H1 (cell line): ENCODE results near the gene MYLK. TPM values are rescaled to one million over a fixed set of nuclear protein-coding genes. Genes with fewer than 3 reads are reported as not detected.

Experiments used
- CTCF ChIA-PET: fragments of 300-600 bp; sonication (Branson Sonifier 250); formaldehyde crosslinking; loops from one replicate; lab custom pipeline; 2021; ENCODE audit not compliant: partially characterized antibody; lab: Charles Lee
- POLR2A ChIA-PET: fragments of 300-600 bp; sonication (Branson Sonifier 250); formaldehyde crosslinking; loops from one replicate; lab custom pipeline; 2021; ENCODE audit warnings: inconsistent platforms; ENCODE audit not compliant: partially characterized antibody; lab: Charles Lee
- DNase-seq, 2 experiments: peaks; one replicate each; pipeline versions ENCODE4 v3.0.0 to v3.0.0-alpha.2; 2010 to 2022; ENCODE audit warnings: low spot score in 2 of 2, low read depth in 1 of 2, mixed read lengths in 1 of 2
- FAIRE-seq: peaks from 2 replicates; lab custom pipeline; 2011; peaks lifted over from hg19 to GRCh38; lab: Jason Lieb, UNC
- H2AFZ ChIP-seq: 2 replicates; pipeline ENCODE4 v1.8.1; 2012; ENCODE audit warnings: low read length, inconsistent platforms
- H2AK5ac ChIP-seq: 2 replicates; pipeline ENCODE4 v1.6.1; 2013; ENCODE audit warnings: low read depth, low read length
- H2BK120ac ChIP-seq: replicated peaks from 2 replicates; pipeline ENCODE3; 2013; ENCODE audit warnings: low read depth, low read length, inconsistent platforms
- H2BK12ac ChIP-seq: 2 replicates; pipeline ENCODE4 v1.6.1; 2013; ENCODE audit warnings: low read depth, low read length
- H2BK15ac ChIP-seq: 2 replicates; pipeline ENCODE4 v1.6.1; 2013; ENCODE audit warnings: low read length
- H2BK20ac ChIP-seq: 2 replicates; pipeline ENCODE4 v1.6.1; 2013; ENCODE audit warnings: low read length
- H2BK5ac ChIP-seq: 2 replicates; pipeline ENCODE4 v1.6.1; 2013; ENCODE audit warnings: low read depth, low read length
- H3K14ac ChIP-seq: 2 replicates; pipeline ENCODE4 v1.6.1; 2013; ENCODE audit warnings: inconsistent platforms; ENCODE audit not compliant: insufficient read length
- H3K18ac ChIP-seq: 2 replicates; pipeline ENCODE4 v1.6.1; 2013; ENCODE audit warnings: low read length; ENCODE audit errors: extremely low read depth
- H3K23ac ChIP-seq: 2 replicates; pipeline ENCODE4 v1.6.1; 2013; ENCODE audit warnings: inconsistent platforms; ENCODE audit not compliant: insufficient read length
- H3K23me2 ChIP-seq: 2 replicates; pipeline ENCODE4 v1.6.1; 2013; ENCODE audit warnings: low read depth, low read length
- H3K27ac ChIP-seq: 2 replicates; pipeline ENCODE4 v1.6.1; 2011; ENCODE audit warnings: low read depth, low read length, inconsistent platforms
- H3K27me3 ChIP-seq, 4 experiments: replicated peaks in 1 of 4; 1 replicate in 1 of 4; 2 replicates in 3 of 4; pipeline versions ENCODE4 v1.6.1 to v1.8.1; 2011 to 2013; ENCODE audit warnings: low read length in 3 of 4, mild to moderate bottlenecking in 3 of 4, inconsistent platforms in 2 of 4, mixed read lengths in 2 of 4, moderate library complexity in 1 of 4; ENCODE audit not compliant: control insufficient read depth in 3 of 4, insufficient read depth in 3 of 4; ENCODE audit errors: extremely low read depth in 1 of 4
- H3K36me3 ChIP-seq, 4 experiments: 2 replicates each; pipeline versions ENCODE4 v1.6.1 to v1.8.1; 2011 to 2013; ENCODE audit warnings: mild to moderate bottlenecking in 4 of 4, low read length in 3 of 4, moderate library complexity in 2 of 4, control low read depth in 1 of 4, inconsistent platforms in 1 of 4; ENCODE audit not compliant: insufficient read depth in 4 of 4, control insufficient read depth in 2 of 4
- H3K4ac ChIP-seq: replicated peaks from 2 replicates; pipeline ENCODE3; 2013; ENCODE audit warnings: low read length, low read depth, mixed read lengths, inconsistent platforms; ENCODE audit not compliant: insufficient read length
- H3K4me1 ChIP-seq, 4 experiments: replicated peaks in 1 of 4; 1 replicate in 1 of 4; 2 replicates in 3 of 4; pipeline versions ENCODE4 v1.6.1 to v1.8.1; 2011 to 2013; ENCODE audit warnings: low read length in 3 of 4, inconsistent platforms in 2 of 4, mixed read lengths in 1 of 4; ENCODE audit not compliant: insufficient read depth in 4 of 4, control insufficient read depth in 3 of 4
- H3K4me2 ChIP-seq, 2 experiments: 2 replicates each; pipeline versions ENCODE4 v1.6.1 to v1.8.1; 2011 to 2013; ENCODE audit warnings: low read depth in 2 of 2, low read length in 2 of 2, control low read depth in 1 of 2, inconsistent platforms in 1 of 2, mild to moderate bottlenecking in 1 of 2; ENCODE audit not compliant: insufficient read depth in 1 of 2
- H3K4me3 ChIP-seq, 4 experiments: fragments of 200-600, 300-600 bp in 1 of 4; sonication (generic), shearing (Covaris generic), sonication (Bioruptor Twin) in 1 of 4; 2 replicates each; pipeline versions ENCODE4 v1.5.1 to v1.8.1; 2011 to 2016; ENCODE audit warnings: low read length in 4 of 4, low read depth in 3 of 4, control low read depth in 2 of 4, inconsistent platforms in 2 of 4, mild to moderate bottlenecking in 2 of 4, mixed read lengths in 1 of 4, moderate library complexity in 1 of 4; ENCODE audit not compliant: insufficient read depth in 2 of 4; ENCODE audit errors: extremely low read depth in 1 of 4
- H3K56ac ChIP-seq: replicated peaks from 2 replicates; pipeline ENCODE3; 2013; ENCODE audit warnings: low read depth, mild to moderate bottlenecking, mixed read lengths, low read length, inconsistent platforms; ENCODE audit not compliant: insufficient read length
- H3K79me1 ChIP-seq: 2 replicates; pipeline ENCODE4 v1.6.1; 2013; ENCODE audit warnings: low read depth, low read length, control low read depth
- H3K79me2 ChIP-seq, 2 experiments: 2 replicates each; pipeline versions ENCODE4 v1.6.1 to v1.8.1; 2012 to 2013; ENCODE audit warnings: low read length in 2 of 2, mild to moderate bottlenecking in 2 of 2, inconsistent platforms in 1 of 2; ENCODE audit not compliant: insufficient read depth in 2 of 2, control insufficient read depth in 1 of 2
- H3K9ac ChIP-seq, 4 experiments: replicated peaks in 1 of 4; 1 replicate in 1 of 4; 2 replicates in 3 of 4; pipeline versions ENCODE4 v1.6.1 to v1.8.1; 2011 to 2013; ENCODE audit warnings: low read depth in 3 of 4, low read length in 3 of 4, control low read depth in 2 of 4, mild to moderate bottlenecking in 2 of 4, moderate library complexity in 2 of 4, inconsistent platforms in 1 of 4; ENCODE audit errors: extremely low read depth in 1 of 4
- H3K9me3 ChIP-seq, 2 experiments: 2 replicates each; pipeline versions ENCODE4 v1.6.1 to v1.8.1; 2012 to 2013; ENCODE audit warnings: mild to moderate bottlenecking in 2 of 2, moderate library complexity in 2 of 2, control low read depth in 1 of 2, inconsistent platforms in 1 of 2, low read depth in 1 of 2, low read length in 1 of 2, mixed read lengths in 1 of 2; ENCODE audit not compliant: insufficient read depth in 2 of 2
- H4K20me1 ChIP-seq, 2 experiments: replicated peaks in 1 of 2; 2 replicates each; pipeline versions ENCODE3 to v1.8.1; 2011 to 2013; ENCODE audit warnings: inconsistent platforms in 2 of 2, low read length in 2 of 2, mild to moderate bottlenecking in 1 of 2; ENCODE audit not compliant: insufficient read depth in 2 of 2, control insufficient read depth in 1 of 2
- H4K5ac ChIP-seq: 2 replicates; pipeline ENCODE4 v1.6.1; 2013; ENCODE audit warnings: low read length, low read depth, mixed read lengths, inconsistent platforms; ENCODE audit not compliant: insufficient read length
- H4K8ac ChIP-seq: 2 replicates; pipeline ENCODE4 v1.8.0; 2013; ENCODE audit warnings: mild to moderate bottlenecking, moderate library complexity, low read length, inconsistent platforms; ENCODE audit not compliant: insufficient read depth; ENCODE audit errors: extremely low read depth
- H4K91ac ChIP-seq: replicated peaks from 2 replicates; pipeline ENCODE3; 2013; ENCODE audit warnings: low read length, mixed read lengths, inconsistent platforms; ENCODE audit not compliant: insufficient read length
- CTCF ChIP-seq, 3 experiments: IDR thresholded peaks; 1 replicate in 2 of 3; 2 replicates in 1 of 3; pipeline versions ENCODE4 v1.5.1 to v1.6.1; 2011; ENCODE audit warnings: low read length in 3 of 3, mild to moderate bottlenecking in 3 of 3, inconsistent platforms in 2 of 3, low read depth in 1 of 3, moderate library complexity in 1 of 3; ENCODE audit not compliant: insufficient read depth in 1 of 3; ENCODE audit errors: control extremely low read depth in 1 of 3
- KDM5A ChIP-seq: fragments of 200-600 bp; IDR thresholded peaks from 2 replicates; pipeline ENCODE4 v1.7.1; 2012; ENCODE audit warnings: mild to moderate bottlenecking, low read length, inconsistent platforms, mixed read lengths
- PHF8 ChIP-seq: fragments of 200-600 bp; sonication (generic); conservative IDR thresholded peaks from 2 replicates; pipeline ENCODE4 v1.7.1; 2012; ENCODE audit warnings: low read depth, mild to moderate bottlenecking, inconsistent platforms, low read length, moderate library complexity
- RAD21 ChIP-seq, 2 experiments: IDR thresholded peaks in 1 of 2; conservative IDR thresholded peaks in 1 of 2; 2 replicates each; pipeline ENCODE4 v1.6.1; 2011; ENCODE audit warnings: low read depth in 2 of 2, low read length in 2 of 2, improper control_type of control experiment in 1 of 2, inconsistent platforms in 1 of 2, mild to moderate bottlenecking in 1 of 2, moderate library complexity in 1 of 2
- SAP30 ChIP-seq: fragments of 300-600 bp; sonication (generic); IDR thresholded peaks from 2 replicates; pipeline ENCODE4 v1.7.1; 2012; ENCODE audit warnings: low read length, moderate library complexity, mild to moderate bottlenecking, inconsistent platforms; ENCODE audit not compliant: insufficient read depth, insufficient replicate concordance
- YY1 ChIP-seq: IDR thresholded peaks from 2 replicates; pipeline ENCODE4 v1.6.1; 2011; ENCODE audit warnings: low read depth, mild to moderate bottlenecking, low read length
- WGBS, 2 experiments: shearing (Covaris generic) in 1 of 2; methylation state at CpG; one replicate each; pipeline versions ENCODE4 v1.1.6 to v1.1.7; 2013 to 2015; ENCODE audit warnings: low lambda C conversion rate in 2 of 2, mixed read lengths in 2 of 2, inconsistent platforms in 1 of 2, low coverage in 1 of 2, missing lambda C conversion rate in 1 of 2; ENCODE audit not compliant: insufficient replicate concordance in 2 of 2, insufficient coverage in 1 of 2, insufficient read length in 1 of 2; ENCODE audit errors: extremely low coverage in 1 of 2, missing lambda C conversion rate in 1 of 2; 5-methylcytosine and 5-hydroxymethylcytosine counted together
- polyA plus RNA-seq, 7 experiments: library from polyadenylated mRNA; depleted of rRNA in 3 of 7; stranded (reverse) in 5 of 7; unstranded in 2 of 7; fragments of >200 nt in 5 of 7; fragments of 200-250 nt in 2 of 7; gene quantifications; 1 replicate in 5 of 7; 2 replicates in 1 of 7; 4 replicates in 1 of 7; pipeline versions ENCODE4 v1.2.1 to v1.2.3, GENCODE V29; 2011 to 2013; ENCODE audit warnings: missing spikeins in 2 of 7, mixed read lengths in 2 of 7
- total RNA-seq: library from RNA; stranded (reverse); fragmentation: NEBNext Ultra II Directional; extraction: Animal tissue kit (Norgen Biotek cat#: 25700); gene quantifications from 2 replicates; pipeline ENCODE4 v1.2.1, GENCODE V29; 2021

MYLK gene
- total and polyA plus RNA-seq, 2 of the 8 experiments (the other 6 are each of a cell fraction or from before 2014, with no cell fraction given): 11.6 to 21.3 TPM

DNA sequence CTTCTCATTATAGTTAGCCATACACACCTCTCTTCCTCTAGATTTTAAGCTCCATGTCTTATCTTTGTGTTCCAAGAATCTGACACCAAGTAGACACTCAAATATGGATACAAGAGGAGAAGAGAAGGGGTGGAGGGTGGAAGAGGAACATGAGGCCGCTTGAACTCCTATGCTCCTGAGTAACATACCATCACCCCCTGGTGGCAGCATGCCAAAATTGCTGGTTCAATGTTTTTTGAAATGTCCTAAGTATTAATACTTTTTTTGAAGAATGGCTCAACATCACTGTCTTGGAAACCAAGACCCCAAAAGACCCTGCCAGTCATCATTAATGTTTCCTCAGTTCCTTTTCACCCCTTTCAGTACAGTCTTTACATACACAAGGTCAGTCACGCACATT is 227.4 kb downstream of the MYLK start:
- H3K4ac ChIP-seq: no peak overlapping the region
- no peak overlapping the region for H2AFZ ChIP-seq
- H3K9me3 ChIP-seq: peaks cover 5 to 7% of the 10 kb centered on the region in 2 experiments
- no peak overlapping the region for H4K91ac ChIP-seq
- H2BK20ac ChIP-seq: no peak overlapping the region
- DNase-seq (no peak), FAIRE-seq (peak; percentile 63)
- H2BK15ac ChIP-seq: no peak overlapping the region
- ChIA-PET POLR2A (no interaction called here), CTCF (interaction anchor here (0.6 to 32.0 kb wide), 10 partner anchors 3 to 309 kb away, joined by 3 to 1463 read pairs (median 34); no protein-coding TSS in a partner anchor)
- H3K4me1 ChIP-seq: peaks cover 0 to 5% (median 0%) of the 10 kb centered on the region in 4 experiments; a peak in 2 of 7 replicates
- peaks cover 0 to 8% (median 3%) of the 10 kb centered on the region in 4 experiments; a peak in 3 of 8 replicates for H3K36me3 ChIP-seq
- no peak overlapping the region for H3K4me3 ChIP-seq
- no peak overlapping the region for H3K4me2 ChIP-seq
- no peaks in the 10 kb centered on the region for H3K79me1 ChIP-seq
- no peaks in the 10 kb centered on the region for H3K27me3 ChIP-seq
- no peak overlapping the region for H3K14ac ChIP-seq
- H4K5ac ChIP-seq: no peak overlapping the region
- TF ChIP-seq KDM5A: no peak
- no peak for TF ChIP-seq PHF8
- TF ChIP-seq CTCF (IDR thresholded peaks at IDR 0.05; ENCODE audit: control extremely low read depth in 1 of 3, insufficient read depth in 1 of 3, low read depth in 1 of 3, low read length in 3 of 3): peak; percentile 28 to 58 (median 29); a peak in 3 of 4 replicates
- TF ChIP-seq YY1: no peak
- no peak for TF ChIP-seq SAP30
- peak; percentile 11 to 36; a peak in 2 of 4 replicates for TF ChIP-seq RAD21 (IDR thresholded peaks at IDR 0.05 in 1 of 2, conservative IDR thresholded peaks at IDR 0.05 in 1 of 2; ENCODE audit: low read depth in 2 of 2, low read length in 2 of 2)
- H4K20me1 ChIP-seq: no peaks in the 10 kb centered on the region
- no peaks in the 10 kb centered on the region for H3K79me2 ChIP-seq
- no peaks in the 10 kb centered on the region for H3K23me2 ChIP-seq
- H3K56ac ChIP-seq: no peak overlapping the region
- WGBS, 2 experiments: 88% methylated on average over 2 of the region's 2 CpGs; no CpG with 5 or more reads in 1 of the 2 experiments
- no peak overlapping the region for H2AK5ac ChIP-seq
- no peak overlapping the region for H3K27ac ChIP-seq
- H4K8ac ChIP-seq: no peak overlapping the region
- H2BK12ac ChIP-seq: no peak overlapping the region
- no peak overlapping the region for H3K9ac ChIP-seq
- H2BK120ac ChIP-seq: no peak overlapping the region
- H2BK5ac ChIP-seq: no peak overlapping the region
- no peak overlapping the region for H3K23ac ChIP-seq
- H3K18ac ChIP-seq: no peak overlapping the region
